Measurements from ENCODE around the gene ZNF678. TPM values are rescaled to one million over a fixed set of nuclear protein-coding genes. Genes with fewer than 3 reads are reported as not detected.
A peak's percentile ranks its signal among the peaks of the same experiment; 100 is the strongest.

The ZNF678 gene
- total RNA-seq, 1 donor from 2014 or later, result 19.5 TPM

- DNase-seq (ENCODE audit: low spot score), result peak; percentile 90
- peaks cover 8% of the 10 kb centered on the region for H3K36me3 Mint-ChIP-seq (ENCODE audit: low read depth, unreplicated experiment)
- peaks cover 10% of the 10 kb centered on the region for H3K4me1 Mint-ChIP-seq (ENCODE audit: unreplicated experiment)
- peak overlapping the region; percentile 67 for H3K4me3 Mint-ChIP-seq (ENCODE audit: unreplicated experiment)
- H3K27ac Mint-ChIP-seq (ENCODE audit: unreplicated experiment), result no peak overlapping the region
- no peaks in the 10 kb centered on the region for H3K9me3 Mint-ChIP-seq (ENCODE audit: unreplicated experiment)
- peak; percentile 100 for TF ChIP-seq CTCF (IDR thresholded peaks at IDR 0.05; ENCODE audit: unreplicated experiment)
- peaks cover 4% of the 10 kb centered on the region for H3K27me3 Mint-ChIP-seq (ENCODE audit: unreplicated experiment)
Measured at GRCh38 chr1:227542153-227543120, 20.9 kb upstream of the ZNF678 start.

GRCh38 chr1:227543283-227544066 lies 19.9 kb upstream of the ZNF678 start:
- H3K4me3 Mint-ChIP-seq (ENCODE audit: unreplicated experiment), result peak overlapping the region; percentile 67
- no peak overlapping the region for H3K27ac Mint-ChIP-seq (ENCODE audit: unreplicated experiment)
- H3K4me1 Mint-ChIP-seq (ENCODE audit: unreplicated experiment), result peaks cover 4% of the 10 kb centered on the region
- peaks cover 4% of the 10 kb centered on the region for H3K27me3 Mint-ChIP-seq (ENCODE audit: unreplicated experiment)
- DNase-seq (ENCODE audit: low spot score), result no peak
- TF ChIP-seq CTCF (IDR thresholded peaks at IDR 0.05; ENCODE audit: unreplicated experiment), result no peak
- no peaks in the 10 kb centered on the region for H3K9me3 Mint-ChIP-seq (ENCODE audit: unreplicated experiment)
- H3K36me3 Mint-ChIP-seq (ENCODE audit: low read depth, unreplicated experiment), result peaks cover 12% of the 10 kb centered on the region

- no peak for DNase-seq (ENCODE audit: low spot score)
Measured at GRCh38 chr1:227544067-227545050, 19.0 kb upstream of the ZNF678 start.

GRCh38 chr1:227545361-227545760 lies 18.0 kb upstream of the ZNF678 start:
- TF ChIP-seq CTCF (IDR thresholded peaks at IDR 0.05; ENCODE audit: unreplicated experiment), result no peak
- Mint-ChIP-seq H3K4me3 (ENCODE audit: unreplicated experiment) (no peak overlapping the region), H3K27ac (ENCODE audit: unreplicated experiment) (peak overlapping the region; percentile 41), H3K4me1 (ENCODE audit: unreplicated experiment) (peaks cover 4% of the 10 kb centered on the region), H3K27me3 (ENCODE audit: unreplicated experiment) (peaks cover 4% of the 10 kb centered on the region), H3K36me3 (ENCODE audit: low read depth, unreplicated experiment) (peaks cover 12% of the 10 kb centered on the region), H3K9me3 (ENCODE audit: unreplicated experiment) (no peaks in the 10 kb centered on the region)
- DNase-seq (ENCODE audit: low spot score), result no peak

More at GRCh38 chr1:227544067-227545050, 19.0 kb upstream of the ZNF678 start:
- no peak overlapping the region for H3K27ac Mint-ChIP-seq (ENCODE audit: unreplicated experiment)
- H3K4me1 Mint-ChIP-seq (ENCODE audit: unreplicated experiment), result peaks cover 4% of the 10 kb centered on the region
- no peaks in the 10 kb centered on the region for H3K9me3 Mint-ChIP-seq (ENCODE audit: unreplicated experiment)
- H3K36me3 Mint-ChIP-seq (ENCODE audit: low read depth, unreplicated experiment), result peaks cover 12% of the 10 kb centered on the region
- H3K27me3 Mint-ChIP-seq (ENCODE audit: unreplicated experiment), result peaks cover 4% of the 10 kb centered on the region
- TF ChIP-seq CTCF (IDR thresholded peaks at IDR 0.05; ENCODE audit: unreplicated experiment), result no peak
- H3K4me3 Mint-ChIP-seq (ENCODE audit: unreplicated experiment), result no peak overlapping the region

All from endothelial cell (in vitro differentiated cells).